ENCODE data around the gene SUSD6. TPM values are rescaled to one million over a fixed set of nuclear protein-coding genes. Genes with fewer than 3 reads are reported as not detected.
"Not testable (repeated sequence)": the region's sequence is repeated elsewhere in the genome, so short reads cannot be mapped to it uniquely, and the experiment has no call there.

The SUSD6 gene
- total RNA-seq, 1 experiment from 2014 or later: 24.1 TPM

DNA sequence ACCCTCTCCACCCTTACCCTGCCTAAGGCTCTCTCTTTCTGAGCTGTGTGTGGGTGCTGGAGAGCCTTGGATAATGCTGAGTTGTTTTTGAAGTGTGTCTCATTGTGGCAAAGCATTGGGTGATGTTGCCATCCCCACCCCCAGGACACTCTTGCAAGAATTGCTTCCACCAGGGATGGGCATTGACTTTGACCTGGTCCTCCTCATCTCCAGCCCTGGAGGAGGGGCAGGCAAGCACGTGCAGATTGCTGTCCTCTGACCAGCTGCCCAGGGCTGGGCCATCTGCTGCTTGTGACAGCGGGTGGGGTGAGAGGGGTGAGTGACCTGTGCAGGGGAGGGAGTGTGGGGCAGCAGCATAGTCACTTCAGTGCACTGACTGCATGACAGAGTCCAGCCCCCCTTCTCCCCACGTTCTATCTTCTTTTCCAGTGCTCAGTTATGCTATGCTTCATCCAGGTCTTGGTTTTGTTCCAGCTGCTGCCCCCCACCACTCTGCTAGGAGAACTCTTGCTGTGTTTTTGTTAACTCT, 26.2 kb downstream of the SUSD6 start:
- no peak for TF ChIP-seq EZH2 (IDR thresholded peaks at IDR 0.05; ENCODE audit: low read depth)
- TF ChIP-seq, protein P1, sequence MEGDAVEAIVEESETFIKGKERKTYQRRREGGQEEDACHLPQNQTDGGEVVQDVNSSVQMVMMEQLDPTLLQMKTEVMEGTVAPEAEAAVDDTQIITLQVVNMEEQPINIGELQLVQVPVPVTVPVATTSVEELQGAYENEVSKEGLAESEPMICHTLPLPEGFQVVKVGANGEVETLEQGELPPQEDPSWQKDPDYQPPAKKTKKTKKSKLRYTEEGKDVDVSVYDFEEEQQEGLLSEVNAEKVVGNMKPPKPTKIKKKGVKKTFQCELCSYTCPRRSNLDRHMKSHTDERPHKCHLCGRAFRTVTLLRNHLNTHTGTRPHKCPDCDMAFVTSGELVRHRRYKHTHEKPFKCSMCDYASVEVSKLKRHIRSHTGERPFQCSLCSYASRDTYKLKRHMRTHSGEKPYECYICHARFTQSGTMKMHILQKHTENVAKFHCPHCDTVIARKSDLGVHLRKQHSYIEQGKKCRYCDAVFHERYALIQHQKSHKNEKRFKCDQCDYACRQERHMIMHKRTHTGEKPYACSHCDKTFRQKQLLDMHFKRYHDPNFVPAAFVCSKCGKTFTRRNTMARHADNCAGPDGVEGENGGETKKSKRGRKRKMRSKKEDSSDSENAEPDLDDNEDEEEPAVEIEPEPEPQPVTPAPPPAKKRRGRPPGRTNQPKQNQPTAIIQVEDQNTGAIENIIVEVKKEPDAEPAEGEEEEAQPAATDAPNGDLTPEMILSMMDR (conservative IDR thresholded peaks at IDR 0.05): no peak
- Histone ChIP-seq H2AFZ (no peak overlapping the region), H4K20me1 (ENCODE audit: insufficient read depth) (no peaks in the 10 kb centered on the region), H3K4me2 (no peak overlapping the region), H3F3A (ENCODE audit: insufficient read depth, low read depth) (peaks cover 7% of the 10 kb centered on the region; the same call in 1 of the 2 replicates), H3K4me3 (no peak overlapping the region), H3K27ac (no peak overlapping the region), H3K4me1 (replicated peaks; ENCODE audit: insufficient read depth) (peaks cover 22% of the 10 kb centered on the region), H3K9me3 (ENCODE audit: insufficient read depth, low read depth) (peaks cover 12% of the 10 kb centered on the region), H3K9me2 (ENCODE audit: insufficient read depth) (no peaks in the 10 kb centered on the region), H3K27me3 (ENCODE audit: insufficient read depth, low read depth) (no peaks in the 10 kb centered on the region), H3K36me3 (ENCODE audit: low read depth) (no peaks in the 10 kb centered on the region; the same call in 1 of the 2 replicates), H3K79me2 (ENCODE audit: low read depth) (no peaks in the 10 kb centered on the region)
- intact Hi-C loops (cut with micrococcal nuclease; ENCODE audit: unreplicated experiment): no loop called here
- ChIA-PET POLR2A (ENCODE audit: unreplicated experiment) (no interaction called here), CTCF (no interaction called here)
- no peak for DNase-seq
- BruUV-seq (replicated peaks): no TSS peak

DNA sequence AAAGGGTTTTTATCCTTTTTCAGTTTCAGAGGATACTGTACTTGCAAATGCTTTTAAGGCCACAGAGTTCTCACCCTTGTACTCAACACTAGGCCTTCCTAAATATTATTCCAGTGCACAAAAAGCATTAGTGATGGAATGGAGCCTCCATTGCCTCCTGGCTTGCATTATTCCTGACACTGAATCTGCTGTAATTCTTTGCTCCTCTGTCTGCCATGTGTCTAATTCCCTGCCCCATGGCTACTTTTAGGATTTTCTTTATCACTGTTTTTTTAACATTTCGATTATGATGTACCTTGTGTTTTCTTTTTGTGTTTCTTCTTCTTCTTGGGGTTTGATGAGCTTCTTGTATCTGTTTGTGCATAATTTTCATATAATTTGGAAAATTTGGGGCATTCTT, 29.5 kb downstream of the SUSD6 start:
- Histone ChIP-seq H3K36me3 (ENCODE audit: low read depth) (no peaks in the 10 kb centered on the region; the same call in 1 of the 2 replicates), H3K4me3 (no peak overlapping the region), H3K4me2 (no peak overlapping the region), H3K27me3 (ENCODE audit: insufficient read depth, low read depth) (no peaks in the 10 kb centered on the region), H3K4me1 (replicated peaks; ENCODE audit: insufficient read depth) (peaks cover 37% of the 10 kb centered on the region), H3F3A (ENCODE audit: insufficient read depth, low read depth) (peaks cover 31% of the 10 kb centered on the region), H3K79me2 (ENCODE audit: low read depth) (no peaks in the 10 kb centered on the region), H3K27ac (no peak overlapping the region), H3K9me3 (ENCODE audit: insufficient read depth, low read depth) (peaks cover 12% of the 10 kb centered on the region), H4K20me1 (ENCODE audit: insufficient read depth) (no peaks in the 10 kb centered on the region), H3K9me2 (ENCODE audit: insufficient read depth) (no peaks in the 10 kb centered on the region), H2AFZ (no peak overlapping the region)
- DNase-seq: peak in 1 of 2 experiments; percentile 19
- no peak for TF ChIP-seq EZH2 (IDR thresholded peaks at IDR 0.05; ENCODE audit: low read depth)
- TF ChIP-seq, protein P1 (conservative IDR thresholded peaks at IDR 0.05): no peak
- BruUV-seq (replicated peaks): no TSS peak
- CTCF ChIA-PET: no interaction called here
- POLR2A ChIA-PET (ENCODE audit: unreplicated experiment): no interaction called here
- intact Hi-C loops (cut with micrococcal nuclease; ENCODE audit: unreplicated experiment): no loop called here

DNA sequence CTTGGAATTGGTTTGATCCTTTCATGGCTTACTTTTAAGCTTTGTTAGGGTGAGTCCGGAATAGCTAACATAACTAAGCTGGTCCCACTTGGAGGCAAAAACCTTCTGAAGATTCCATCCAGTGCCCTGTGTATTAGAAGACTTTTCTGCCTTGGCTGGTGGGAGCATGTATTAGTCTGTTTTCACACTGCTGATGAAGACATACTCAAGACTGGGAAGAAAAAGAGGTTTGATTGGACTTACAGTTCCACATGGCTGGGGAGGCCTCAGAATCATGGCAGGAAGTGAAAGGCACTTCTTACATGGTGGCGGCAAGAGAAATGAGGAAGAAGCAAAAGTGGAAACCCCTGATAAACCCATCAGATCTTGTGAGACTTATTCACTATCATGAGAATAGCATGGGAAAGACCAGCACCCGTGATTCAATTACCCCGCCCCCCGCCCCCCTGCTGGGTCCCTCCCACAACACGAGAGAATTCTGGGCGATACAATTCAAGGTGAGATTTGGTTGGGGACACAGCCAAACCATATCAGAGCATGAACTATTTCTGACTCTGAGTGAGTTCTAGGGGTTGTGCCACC, 30.9 kb downstream of the SUSD6 start:
- H3K36me3 ChIP-seq (ENCODE audit: low read depth); H3K27me3 ChIP-seq (ENCODE audit: insufficient read depth, low read depth); POLR2A ChIA-PET (ENCODE audit: unreplicated experiment); H3K4me3 ChIP-seq; H3K9me2 ChIP-seq (ENCODE audit: insufficient read depth); BruUV-seq (replicated peaks); H3K27ac ChIP-seq; H3K79me2 ChIP-seq (ENCODE audit: low read depth); CTCF ChIA-PET; H3K4me2 ChIP-seq; H4K20me1 ChIP-seq (ENCODE audit: insufficient read depth); intact Hi-C loops (cut with micrococcal nuclease; ENCODE audit: unreplicated experiment); H2AFZ ChIP-seq: not testable (repeated sequence)
- Histone ChIP-seq H3K9me3 (ENCODE audit: insufficient read depth, low read depth) (peaks cover 12% of the 10 kb centered on the region), H3F3A (ENCODE audit: insufficient read depth, low read depth) (peaks cover 34% of the 10 kb centered on the region), H3K4me1 (replicated peaks; ENCODE audit: insufficient read depth) (peaks cover 41% of the 10 kb centered on the region)
- peak in 1 of 2 experiments; percentile 25 for DNase-seq

Data from PC-9 (cell line).